SK-N-SH (cell line): ENCODE results near the gene SLC25A14. TPM values are rescaled to one million over a fixed set of nuclear protein-coding genes. Genes with fewer than 3 reads are reported as not detected.

Experiments used
- CTCF ChIA-PET: fragments of 300-600, 350-600 bp; formaldehyde crosslinking; extraction: SDS; loops from one replicate; lab custom pipeline; 2021; lab: Yijun Ruan, JAX
- POLR2A ChIA-PET: fragments of 350-600 bp; sonication (Branson Sonifier 250); formaldehyde crosslinking; extraction: SDS; loops from one replicate; lab custom pipeline; 2020; ENCODE audit warnings: antibody characterized with exemption, inconsistent platforms; lab: Yijun Ruan, JAX
- DNase-seq: peaks from one replicate; pipeline ENCODE4 v3.0.0; 2012
- H2AFZ ChIP-seq: fragments of 200-600 bp; sonication (generic); 2 replicates; pipeline ENCODE4 v1.8.1; 2016; ENCODE audit warnings: antibody characterized with exemption, mild to moderate bottlenecking, low read depth
- H3F3A ChIP-seq: fragments of 200-600 bp; sonication (generic); replicated peaks from 2 replicates; pipeline ENCODE3; 2016; ENCODE audit warnings: antibody characterized with exemption, mild to moderate bottlenecking; ENCODE audit not compliant: insufficient read depth
- H3K27ac ChIP-seq, 2 experiments: fragments of 200-500 bp in 1 of 2; fragments of 200-600 bp in 1 of 2; sonication (Bioruptor generic) in 1 of 2; sonication (generic), shearing (Covaris generic) in 1 of 2; 2 replicates each; pipeline versions ENCODE4 v1.5.1 to v1.6.1; 2014 to 2016; ENCODE audit warnings: low read depth in 2 of 2, inconsistent platforms in 1 of 2, low read length in 1 of 2, mild to moderate bottlenecking in 1 of 2, mixed read lengths in 1 of 2
- H3K27me3 ChIP-seq: fragments of 200-600 bp; sonication (generic), shearing (Covaris generic); 2 replicates; pipeline ENCODE4 v1.6.1; 2016; ENCODE audit warnings: mixed run types; ENCODE audit not compliant: insufficient read depth
- H3K36me3 ChIP-seq, 2 experiments: fragments of 200-500 bp in 1 of 2; fragments of 200-600 bp in 1 of 2; sonication (Bioruptor generic) in 1 of 2; sonication (generic) in 1 of 2; replicated peaks in 1 of 2; 2 replicates each; pipeline versions ENCODE3 to v1.5.1; 2014 to 2016; ENCODE audit warnings: low read length in 1 of 2, mild to moderate bottlenecking in 1 of 2; ENCODE audit not compliant: insufficient read depth in 2 of 2, control insufficient read depth in 1 of 2
- H3K4me1 ChIP-seq, 2 experiments: fragments of 200-500 bp in 1 of 2; fragments of 200-600 bp in 1 of 2; sonication (Bioruptor generic) in 1 of 2; sonication (generic), shearing (Covaris generic) in 1 of 2; 2 replicates each; pipeline versions ENCODE4 v1.5.1 to v1.6.1; 2014 to 2016; ENCODE audit warnings: low read depth in 1 of 2, low read length in 1 of 2, mixed run types in 1 of 2; ENCODE audit not compliant: insufficient read depth in 2 of 2, control insufficient read depth in 1 of 2
- H3K4me2 ChIP-seq: fragments of 200-600 bp; sonication (generic), shearing (Covaris generic); 2 replicates; pipeline ENCODE4 v1.6.1; 2017; ENCODE audit warnings: mixed run types
- H3K4me3 ChIP-seq, 2 experiments: fragments of 200-500 bp in 1 of 2; fragments of 200-600 bp in 1 of 2; sonication (Bioruptor generic) in 1 of 2; sonication (generic), shearing (Covaris generic) in 1 of 2; 2 replicates each; pipeline versions ENCODE4 v1.5.1 to v1.8.1; 2014 to 2016; ENCODE audit warnings: low read depth in 2 of 2, inconsistent platforms in 1 of 2, low read length in 1 of 2, mild to moderate bottlenecking in 1 of 2, mixed read lengths in 1 of 2, moderate library complexity in 1 of 2
- H3K79me2 ChIP-seq: fragments of 200-600 bp; sonication (generic); 2 replicates; pipeline ENCODE4 v1.8.1; 2017; ENCODE audit warnings: mild to moderate bottlenecking; ENCODE audit not compliant: insufficient read depth
- H3K9ac ChIP-seq: fragments of 200-600 bp; sonication (generic); 2 replicates; pipeline ENCODE4 v1.6.1; 2017; ENCODE audit warnings: mixed run types
- H3K9me2 ChIP-seq: fragments of 200-600 bp; sonication (generic); 2 replicates; pipeline ENCODE4 v1.6.1; 2017; ENCODE audit warnings: mixed run types
- H3K9me3 ChIP-seq: fragments of 200-600 bp; sonication (generic); 2 replicates; pipeline ENCODE4 v1.6.1; 2017; ENCODE audit warnings: mixed run types, mild to moderate bottlenecking, moderate library complexity
- H4K20me1 ChIP-seq: fragments of 200-600 bp; sonication (generic); 2 replicates; pipeline ENCODE4 v1.6.1; 2017; ENCODE audit warnings: mild to moderate bottlenecking, mixed run types; ENCODE audit not compliant: insufficient read depth
- CTCF ChIP-seq: fragments of 200-600 bp; sonication (generic); IDR thresholded peaks from 2 replicates; pipeline ENCODE4 v1.6.1; 2017; ENCODE audit warnings: antibody characterized with exemption, mild to moderate bottlenecking, moderate library complexity
- EZH2phosphoT487 ChIP-seq: fragments of 200-600 bp; sonication (generic); IDR thresholded peaks from 2 replicates; pipeline ENCODE4 v1.6.1; 2017; ENCODE audit warnings: low read depth, mixed run types, mild to moderate bottlenecking, antibody characterized with exemption, moderate library complexity, borderline replicate concordance
- GABPA ChIP-seq: IDR thresholded peaks from 2 replicates; pipeline ENCODE4 v1.4.0; 2012; ENCODE audit warnings: low read depth, mild to moderate bottlenecking
- IRF3 ChIP-seq: fragments of 150-350 bp; IDR thresholded peaks from 2 replicates; pipeline ENCODE4 v1.6.1; 2016; ENCODE audit warnings: mild to moderate bottlenecking, low read depth, low read length
- JUND ChIP-seq: IDR thresholded peaks from 2 replicates; pipeline ENCODE4 v1.4.0; 2012
- MXI1 ChIP-seq: IDR thresholded peaks from 2 replicates; pipeline ENCODE4 v1.6.1; 2012; ENCODE audit warnings: mild to moderate bottlenecking, low read depth, low read length, improper control_type of control experiment
- NFIC ChIP-seq: IDR thresholded peaks from 2 replicates; pipeline ENCODE4 v1.4.0; 2012; ENCODE audit warnings: borderline replicate concordance
- RCOR1 ChIP-seq: fragments of 150-350 bp; IDR thresholded peaks from 2 replicates; pipeline ENCODE4 v1.6.1; 2017; ENCODE audit warnings: antibody characterized with exemption, low read length
- REST ChIP-seq: IDR thresholded peaks from 2 replicates; pipeline ENCODE4 v1.6.1; 2012; ENCODE audit warnings: mild to moderate bottlenecking, low read depth, low read length, moderate library complexity
- SIN3A ChIP-seq: IDR thresholded peaks from 2 replicates; pipeline ENCODE4 v1.6.1; 2012; ENCODE audit warnings: low read depth, mild to moderate bottlenecking, low read length, moderate library complexity, borderline replicate concordance
- SMC3 ChIP-seq: IDR thresholded peaks from 2 replicates; pipeline ENCODE4 v1.6.1; 2012; ENCODE audit warnings: low read depth, low read length, improper control_type of control experiment
- TEAD4 ChIP-seq: IDR thresholded peaks from 2 replicates; pipeline ENCODE4 v1.4.0; 2012; ENCODE audit warnings: mild to moderate bottlenecking, borderline replicate concordance; ENCODE audit not compliant: insufficient read depth
- WGBS: methylation state at CpG from one replicate; pipeline ENCODE4 v1.1.6; 2017; ENCODE audit warnings: low lambda C conversion rate; 5-methylcytosine and 5-hydroxymethylcytosine counted together
- polyA plus RNA-seq, 3 experiments: library from polyadenylated mRNA; depleted of rRNA; stranded (reverse); fragments of >200 nt; gene quantifications; 2 replicates each; pipeline ENCODE4 v1.2.3, GENCODE V29; 2012
- TF ChIP-seq, protein P1 (sequence below): IDR thresholded peaks from 2 replicates; pipeline ENCODE4; 2012

The SLC25A14 gene
- polyA plus RNA-seq, 1 of the 3 experiments (the other 2 are of a cell fraction): 14.0 TPM

GRCh38 chrX:130296743-130297142, 43.0 kb upstream of the SLC25A14 start:
- H3K4me1 ChIP-seq: no peaks in the 10 kb centered on the region; a peak in 1 of 4 replicates
- CTCF ChIA-PET: no interaction called here
- no peak for TF ChIP-seq MXI1
- TF ChIP-seq TEAD4: no peak
- 0 out of 2 replicates have a peak, but pooled peaks have one; percentile 11 for TF ChIP-seq JUND

DNA sequence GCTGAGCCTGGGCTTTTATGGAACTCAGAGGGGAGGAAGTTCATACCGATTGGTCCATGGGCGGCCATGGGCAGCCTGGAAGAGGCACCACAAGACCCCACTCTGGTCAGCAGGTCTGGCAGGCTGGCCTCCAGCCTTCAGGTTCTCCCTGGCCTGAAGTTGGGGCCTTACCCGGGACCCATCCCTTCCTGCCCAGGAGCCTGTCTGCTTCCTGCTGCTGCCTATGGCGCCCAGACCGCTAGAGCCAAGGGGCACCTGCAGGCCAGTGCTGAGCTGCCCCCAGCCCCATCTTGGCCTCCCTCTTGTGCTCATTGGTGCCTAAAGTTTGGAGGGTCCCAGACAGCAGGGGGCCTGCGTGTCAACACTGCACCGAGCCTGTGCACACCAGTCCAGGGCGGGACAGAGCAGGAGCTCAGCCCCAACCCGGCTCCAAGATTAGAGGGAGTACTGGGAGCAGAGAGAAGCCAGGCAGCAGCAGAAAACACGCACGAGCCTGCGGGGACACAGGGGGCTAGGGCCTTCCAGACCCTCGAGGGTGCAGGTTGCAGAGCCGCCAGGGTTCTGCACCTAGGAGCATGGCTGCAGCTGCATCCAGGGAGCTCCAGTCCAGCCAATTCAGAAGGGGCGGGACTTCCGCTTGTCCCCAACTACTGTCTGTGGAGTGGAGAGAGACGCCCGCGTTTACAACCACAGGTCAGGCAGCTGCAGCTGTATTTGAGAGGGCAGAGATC, 40.3 kb upstream of the SLC25A14 start:
- DNase-seq: peak; percentile 42
- TF ChIP-seq CTCF (no peak), RCOR1 (no peak), GABPA (peak; percentile 36; the same call in 1 of the 2 replicates)
- Histone ChIP-seq H3K27ac (no peak overlapping the region), H3K9ac (no peak overlapping the region), H2AFZ (peak overlapping the region; percentile 84; the same call in 1 of the 2 replicates), H3K4me3 (peak overlapping the region in 1 of 2 experiments; percentile 42; a peak in 3 of 4 replicates), H3K4me2 (peak overlapping the region; percentile 59), H3K9me3 (no peaks in the 10 kb centered on the region), H3K36me3 (no peaks in the 10 kb centered on the region), H3K4me1 (no peaks in the 10 kb centered on the region; a peak in 1 of 4 replicates), H3K9me2 (no peaks in the 10 kb centered on the region), H3K79me2 (no peaks in the 10 kb centered on the region), H4K20me1 (no peaks in the 10 kb centered on the region), H3F3A (peaks cover 3% of the 10 kb centered on the region), H3K27me3 (no peaks in the 10 kb centered on the region)
- ChIA-PET CTCF (interaction anchor here (1.2 kb wide), 1 partner anchor 31 kb away, joined by 4 read pairs; no protein-coding TSS in a partner anchor), POLR2A (no interaction called here)
- WGBS: 21% methylated on average over 9 of the region's 19 CpGs

More at GRCh38 chrX:130296743-130297142, 43.0 kb upstream of the SLC25A14 start:
- WGBS: 13% methylated on average over 2 of the region's 2 CpGs
- no peaks in the 10 kb centered on the region for H3K27me3 ChIP-seq
- no peaks in the 10 kb centered on the region for H3K36me3 ChIP-seq
- no peak overlapping the region for H3K9ac ChIP-seq
- no peaks in the 10 kb centered on the region for H3F3A ChIP-seq
- H3K4me2 ChIP-seq: peak overlapping the region; percentile 21; the same call in 1 of the 2 replicates
- no peak overlapping the region for H3K27ac ChIP-seq
- H3K79me2 ChIP-seq: no peaks in the 10 kb centered on the region
- H4K20me1 ChIP-seq: no peaks in the 10 kb centered on the region
- no peak overlapping the region for H3K4me3 ChIP-seq
- POLR2A ChIA-PET: no interaction called here
- H3K9me3 ChIP-seq: no peaks in the 10 kb centered on the region
- no peak for DNase-seq
- no peak overlapping the region for H2AFZ ChIP-seq
- no peaks in the 10 kb centered on the region for H3K9me2 ChIP-seq

DNA sequence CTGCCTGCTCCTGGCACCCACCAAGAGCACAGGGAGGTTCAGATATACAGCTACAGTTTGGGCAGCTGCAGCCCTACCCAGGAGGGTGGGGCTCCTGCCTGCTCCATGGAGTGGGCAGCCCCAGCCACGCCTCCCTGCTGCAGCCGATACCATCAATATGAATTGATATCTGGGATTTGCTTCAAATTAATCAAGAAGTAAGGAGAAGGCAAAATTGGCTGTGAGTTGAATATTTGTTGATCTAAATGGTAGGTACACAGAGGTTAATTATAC, 39.8 kb upstream of the SLC25A14 start:
- H3F3A ChIP-seq: peaks cover 3% of the 10 kb centered on the region
- peak overlapping the region; percentile 59 for H3K4me2 ChIP-seq
- no peaks in the 10 kb centered on the region for H4K20me1 ChIP-seq
- peak overlapping the region; percentile 84; the same call in 1 of the 2 replicates for H2AFZ ChIP-seq
- H3K79me2 ChIP-seq: no peaks in the 10 kb centered on the region
- H3K27me3 ChIP-seq: no peaks in the 10 kb centered on the region; the same call in 1 of the 2 replicates
- 10% methylated on average over 2 of the region's 2 CpGs for WGBS
- H3K36me3 ChIP-seq: no peaks in the 10 kb centered on the region
- no peak overlapping the region for H3K27ac ChIP-seq
- peak overlapping the region in 1 of 2 experiments; percentile 42; a peak in 3 of 4 replicates for H3K4me3 ChIP-seq
- ChIA-PET CTCF (interaction anchor here (0.7 to 1.2 kb wide), 2 partner anchors 31 to 276 kb away, joined by 3 to 4 read pairs; no protein-coding TSS in a partner anchor), POLR2A (no interaction called here)
- H3K9me3 ChIP-seq: no peaks in the 10 kb centered on the region
- DNase-seq: no peak
- no peak overlapping the region for H3K9ac ChIP-seq
- H3K9me2 ChIP-seq: no peaks in the 10 kb centered on the region
- no peaks in the 10 kb centered on the region; a peak in 1 of 4 replicates for H3K4me1 ChIP-seq
- no peak for TF ChIP-seq SMC3
- no peak for TF ChIP-seq NFIC
- no peak for TF ChIP-seq IRF3
- no peak for TF ChIP-seq REST
- TF ChIP-seq SIN3A: no peak
- TF ChIP-seq, protein P1, sequence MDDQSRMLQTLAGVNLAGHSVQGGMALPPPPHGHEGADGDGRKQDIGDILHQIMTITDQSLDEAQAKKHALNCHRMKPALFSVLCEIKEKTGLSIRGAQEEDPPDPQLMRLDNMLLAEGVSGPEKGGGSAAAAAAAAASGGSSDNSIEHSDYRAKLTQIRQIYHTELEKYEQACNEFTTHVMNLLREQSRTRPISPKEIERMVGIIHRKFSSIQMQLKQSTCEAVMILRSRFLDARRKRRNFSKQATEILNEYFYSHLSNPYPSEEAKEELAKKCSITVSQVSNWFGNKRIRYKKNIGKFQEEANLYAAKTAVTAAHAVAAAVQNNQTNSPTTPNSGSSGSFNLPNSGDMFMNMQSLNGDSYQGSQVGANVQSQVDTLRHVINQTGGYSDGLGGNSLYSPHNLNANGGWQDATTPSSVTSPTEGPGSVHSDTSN: no peak
- no peak for TF ChIP-seq EZH2phosphoT487
